Osteocyte (in vitro differentiated cells): Measurements from ENCODE around the gene HKDC1. TPM values are rescaled to one million over a fixed set of nuclear protein-coding genes. Genes with fewer than 3 reads are reported as not detected.
A peak's percentile ranks its signal among the peaks of the same experiment; 100 is the strongest.

Source experiments
- DNase-seq: peaks from one replicate; pipeline ENCODE4 v3.0.0; 2021; ENCODE audit warnings: mixed read lengths; ENCODE audit not compliant: unreplicated experiment; ENCODE audit errors: extremely low spot score
- H3K27ac Mint-ChIP-seq: one replicate; pipeline ENCODE4 v1.8.0; 2021; ENCODE audit warnings: mild to moderate bottlenecking, mixed read lengths; ENCODE audit not compliant: unreplicated experiment
- H3K27me3 Mint-ChIP-seq: one replicate; pipeline ENCODE4 v1.8.0; 2021; ENCODE audit warnings: mixed read lengths; ENCODE audit not compliant: unreplicated experiment
- H3K36me3 Mint-ChIP-seq: one replicate; pipeline ENCODE4 v1.8.0; 2021; ENCODE audit warnings: mixed read lengths; ENCODE audit not compliant: unreplicated experiment
- H3K4me1 Mint-ChIP-seq: one replicate; pipeline ENCODE4 v1.8.0; 2021; ENCODE audit warnings: mixed read lengths; ENCODE audit not compliant: unreplicated experiment
- H3K4me3 Mint-ChIP-seq: one replicate; pipeline ENCODE4 v1.8.0; 2021; ENCODE audit warnings: mild to moderate bottlenecking, moderate library complexity, mixed read lengths; ENCODE audit not compliant: unreplicated experiment
- H3K9me3 Mint-ChIP-seq: one replicate; pipeline ENCODE4 v1.8.0; 2021; ENCODE audit warnings: mixed read lengths; ENCODE audit not compliant: unreplicated experiment
- total RNA-seq: library from RNA; stranded (reverse); gene quantifications from 2 replicates; pipeline ENCODE4 v1.2.1, GENCODE V29; 2021
- TF ChIP-seq, protein P1 (sequence below): fragments of 200-600 bp; sonication (generic); IDR thresholded peaks from 2 replicates; pipeline ENCODE4 v1.5.0; 2021; ENCODE audit warnings: antibody characterized with exemption, mild to moderate bottlenecking, moderate library complexity

Gene HKDC1
- total RNA-seq, 1 donor from 2014 or later: 0.19 TPM

DNA sequence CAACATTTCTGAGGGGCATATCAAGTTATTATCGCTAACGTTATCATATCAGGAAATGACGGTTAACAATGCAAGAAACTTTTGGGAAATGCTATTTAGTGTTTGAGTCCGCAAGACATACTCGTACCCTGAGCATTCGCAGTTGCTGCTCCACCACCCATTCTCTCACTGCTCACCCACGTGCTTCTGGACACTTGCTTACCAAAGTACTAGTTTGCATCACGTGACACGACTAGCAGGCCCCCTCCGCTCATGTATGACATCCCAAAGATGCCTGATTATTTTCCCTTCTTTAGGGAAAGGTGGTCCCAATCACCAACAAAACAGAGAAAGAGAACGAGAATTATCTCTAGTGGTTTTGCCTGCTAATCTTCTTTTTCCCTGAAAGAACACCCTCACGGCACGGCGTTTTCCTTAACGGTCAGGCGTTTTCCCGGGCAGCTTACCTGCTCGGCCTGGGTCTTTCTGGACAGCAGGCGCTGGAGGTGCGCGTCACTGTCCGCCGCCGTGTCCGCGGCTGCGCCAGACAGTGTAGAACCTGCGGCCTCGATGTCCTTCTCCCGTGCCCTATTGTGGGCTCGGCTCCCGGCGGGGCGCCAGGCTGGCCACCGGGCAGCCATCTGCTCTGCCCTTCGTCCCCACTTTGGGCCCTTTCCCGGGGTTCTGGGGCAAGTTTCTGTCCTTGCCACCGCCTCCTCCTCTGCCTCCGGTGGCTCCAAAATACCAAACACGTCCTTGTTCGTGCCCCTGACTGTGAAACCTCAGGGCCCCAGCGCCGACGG lies 40.2 kb upstream of the HKDC1 start, which contains the start of gene SUPV3L1:
Gene SUPV3L1, plus strand, starts transcription at position 492 of the 782 bp plus-strand sequence. Its CDS starts 58 bp downstream, at position 550.
- peak within 1 kb of the TSS; percentile 94 for H3K4me3 Mint-ChIP-seq
- TF ChIP-seq, protein P1, sequence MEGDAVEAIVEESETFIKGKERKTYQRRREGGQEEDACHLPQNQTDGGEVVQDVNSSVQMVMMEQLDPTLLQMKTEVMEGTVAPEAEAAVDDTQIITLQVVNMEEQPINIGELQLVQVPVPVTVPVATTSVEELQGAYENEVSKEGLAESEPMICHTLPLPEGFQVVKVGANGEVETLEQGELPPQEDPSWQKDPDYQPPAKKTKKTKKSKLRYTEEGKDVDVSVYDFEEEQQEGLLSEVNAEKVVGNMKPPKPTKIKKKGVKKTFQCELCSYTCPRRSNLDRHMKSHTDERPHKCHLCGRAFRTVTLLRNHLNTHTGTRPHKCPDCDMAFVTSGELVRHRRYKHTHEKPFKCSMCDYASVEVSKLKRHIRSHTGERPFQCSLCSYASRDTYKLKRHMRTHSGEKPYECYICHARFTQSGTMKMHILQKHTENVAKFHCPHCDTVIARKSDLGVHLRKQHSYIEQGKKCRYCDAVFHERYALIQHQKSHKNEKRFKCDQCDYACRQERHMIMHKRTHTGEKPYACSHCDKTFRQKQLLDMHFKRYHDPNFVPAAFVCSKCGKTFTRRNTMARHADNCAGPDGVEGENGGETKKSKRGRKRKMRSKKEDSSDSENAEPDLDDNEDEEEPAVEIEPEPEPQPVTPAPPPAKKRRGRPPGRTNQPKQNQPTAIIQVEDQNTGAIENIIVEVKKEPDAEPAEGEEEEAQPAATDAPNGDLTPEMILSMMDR: no peak
- H3K4me1 Mint-ChIP-seq: peaks cover 27% of the 10 kb centered on the region
- peak within 1 kb of the TSS; percentile 100 for H3K27ac Mint-ChIP-seq
- H3K9me3 Mint-ChIP-seq: no peaks in the 10 kb centered on the region
- peaks cover 4% of the 10 kb centered on the region for H3K36me3 Mint-ChIP-seq
- H3K27me3 Mint-ChIP-seq: no peaks in the 10 kb centered on the region
- peak; percentile 95 for DNase-seq

DNA sequence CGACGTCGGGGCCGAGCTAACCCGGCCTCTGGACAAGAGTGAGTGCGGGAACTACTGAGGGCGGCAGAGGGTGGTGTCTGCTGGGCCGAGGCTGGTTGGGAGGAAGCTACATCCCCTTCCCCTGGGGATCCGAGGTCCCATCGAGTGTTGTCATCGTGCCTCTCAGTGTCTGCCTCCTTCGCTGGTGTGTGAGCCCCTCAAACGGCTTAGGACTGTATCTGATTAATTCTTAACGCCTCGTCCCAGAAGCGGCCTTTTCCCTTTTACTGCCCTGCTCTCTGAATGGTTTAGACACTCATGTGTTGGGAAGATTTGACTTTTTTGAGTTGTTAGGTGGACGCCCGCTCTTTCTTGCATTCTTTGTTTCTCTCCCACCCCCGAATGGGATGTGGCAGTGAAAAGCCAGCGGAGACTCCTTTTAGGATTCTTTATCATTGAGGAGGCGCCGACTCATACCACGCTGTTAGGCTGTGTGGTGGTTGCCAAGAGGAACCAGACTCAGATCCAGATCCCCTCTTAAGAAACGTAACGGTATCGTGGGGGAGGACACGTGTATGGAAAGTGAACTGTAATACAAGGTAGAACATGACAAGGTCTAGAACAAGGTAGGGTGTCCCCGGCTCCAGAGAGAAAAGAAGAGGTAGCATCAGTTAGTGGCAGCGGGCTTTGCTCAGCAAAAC lies 39.5 kb upstream of the HKDC1 start:
- Mint-ChIP-seq H3K4me3 (peak overlapping the region; percentile 94), H3K27ac (peak overlapping the region; percentile 100), H3K4me1 (peaks cover 27% of the 10 kb centered on the region), H3K9me3 (no peaks in the 10 kb centered on the region), H3K27me3 (no peaks in the 10 kb centered on the region), H3K36me3 (peaks cover 7% of the 10 kb centered on the region)
- TF ChIP-seq, protein P1: no peak
- no peak for DNase-seq

DNA sequence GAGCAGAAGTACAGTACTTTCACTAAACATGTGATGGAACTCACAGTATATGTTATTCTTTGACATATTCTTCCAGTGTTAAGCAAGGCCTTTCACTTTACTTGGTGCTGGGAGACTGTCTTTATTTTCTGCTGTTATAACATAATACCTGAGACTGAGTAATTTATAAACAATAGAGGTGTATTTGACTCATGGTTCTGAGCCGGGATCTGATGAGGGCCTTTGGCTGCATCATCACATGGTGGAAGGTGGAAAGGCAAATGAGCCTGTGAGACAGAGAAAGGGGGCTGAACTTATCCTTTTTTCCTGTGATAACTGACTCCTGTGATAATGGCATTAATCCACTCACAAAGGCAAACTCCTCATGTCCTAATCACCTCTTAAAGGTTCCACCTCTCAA lies 38.7 kb upstream of the HKDC1 start:
- no peak for DNase-seq
- Mint-ChIP-seq H3K27ac (peak overlapping the region; percentile 100), H3K9me3 (no peaks in the 10 kb centered on the region), H3K27me3 (no peaks in the 10 kb centered on the region), H3K4me1 (peaks cover 27% of the 10 kb centered on the region), H3K36me3 (peaks cover 9% of the 10 kb centered on the region), H3K4me3 (peak overlapping the region; percentile 94)
- TF ChIP-seq, protein P1: no peak

DNA sequence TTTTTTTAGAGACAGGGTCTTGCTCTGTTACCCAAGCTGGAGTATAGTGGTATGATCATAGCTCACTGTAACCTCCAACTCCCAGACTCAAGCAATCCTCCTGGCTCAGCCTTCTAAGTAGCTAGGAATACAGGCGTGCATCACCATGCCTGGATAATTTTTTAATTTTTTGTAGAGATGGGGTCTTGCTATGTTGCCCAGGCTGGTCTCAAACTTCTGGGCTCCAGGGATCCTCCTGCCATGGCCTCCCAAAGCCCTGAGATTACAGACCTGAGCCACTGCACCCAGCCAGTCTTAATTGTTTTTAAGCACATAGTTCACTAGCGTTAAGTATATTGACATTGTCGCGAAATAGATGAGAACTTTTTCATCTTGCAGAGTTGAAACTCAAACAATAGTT lies 38.1 kb upstream of the HKDC1 start:
- H3K27ac Mint-ChIP-seq: no peak overlapping the region
- no peaks in the 10 kb centered on the region for H3K27me3 Mint-ChIP-seq
- TF ChIP-seq, protein P1: no peak
- DNase-seq: no peak
- peaks cover 27% of the 10 kb centered on the region for H3K4me1 Mint-ChIP-seq
- H3K4me3 Mint-ChIP-seq: no peak overlapping the region
- peaks cover 12% of the 10 kb centered on the region for H3K36me3 Mint-ChIP-seq
- no peaks in the 10 kb centered on the region for H3K9me3 Mint-ChIP-seq

DNA sequence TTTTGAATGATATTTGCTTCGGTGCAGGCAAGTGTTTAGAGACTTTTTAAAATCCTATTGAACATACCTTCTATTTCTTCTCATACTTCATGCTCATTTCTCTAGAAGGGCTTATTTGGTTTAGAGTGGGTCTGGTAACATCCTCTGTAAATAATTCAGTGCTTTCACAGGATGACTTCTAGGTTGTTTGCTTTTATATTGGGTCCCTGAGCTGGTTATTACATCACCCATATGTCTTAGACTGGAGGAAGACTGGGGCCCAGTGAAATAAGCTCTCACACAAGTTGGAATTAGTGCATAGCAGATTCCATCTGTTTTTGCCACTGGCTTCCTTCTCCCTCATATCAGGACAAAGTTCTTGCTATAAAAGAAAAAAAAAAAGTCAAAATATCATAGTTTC lies 33.6 kb upstream of the HKDC1 start:
- no peak for DNase-seq
- peaks cover 35% of the 10 kb centered on the region for H3K36me3 Mint-ChIP-seq
- no peak overlapping the region for H3K4me3 Mint-ChIP-seq
- no peaks in the 10 kb centered on the region for H3K9me3 Mint-ChIP-seq
- no peaks in the 10 kb centered on the region for H3K27me3 Mint-ChIP-seq
- H3K4me1 Mint-ChIP-seq: peaks cover 7% of the 10 kb centered on the region
- TF ChIP-seq, protein P1: no peak
- H3K27ac Mint-ChIP-seq: no peak overlapping the region
